WTC11 (cell line): ENCODE data around the gene MTHFS. TPM values are rescaled to one million over a fixed set of nuclear protein-coding genes. Genes with fewer than 3 reads are reported as not detected.

ENCODE experiments used
- ATAC-seq: fragments of 200-7000 bp; cut with Tn5 transposase; 2 replicates; pipeline ENCODE4 v1.10.0; 2021; ENCODE audit warnings: mild to moderate bottlenecking, moderate library complexity
- CTCF ChIA-PET: fragments of 300-600 bp; sonication (Branson Sonifier 250); formaldehyde crosslinking; loops from one replicate; lab custom pipeline; 2021; ENCODE audit warnings: antibody characterized with exemption; lab: Charles Lee
- POLR2A ChIA-PET: fragments of 350-600 bp; sonication (Branson Sonifier 250); formaldehyde crosslinking; loops from one replicate; lab custom pipeline; 2021; ENCODE audit warnings: antibody characterized with exemption; lab: Charles Lee
- DNase-seq: peaks from one replicate; pipeline ENCODE4 v3.0.0; 2021; ENCODE audit warnings: low spot score
- H3K27ac Mint-ChIP-seq: 2 replicates; pipeline ENCODE4 v1.8.0; 2021; ENCODE audit warnings: mixed read lengths
- H3K27me3 Mint-ChIP-seq: 2 replicates; pipeline ENCODE4 v1.8.0; 2021; ENCODE audit warnings: low read depth, mild to moderate bottlenecking, moderate library complexity, mixed read lengths
- H3K36me3 Mint-ChIP-seq: 2 replicates; pipeline ENCODE4 v1.8.0; 2021; ENCODE audit warnings: mixed read lengths
- H3K4me1 Mint-ChIP-seq: 2 replicates; pipeline ENCODE4 v1.8.0; 2022; ENCODE audit warnings: mixed read lengths
- H3K4me3 Mint-ChIP-seq: 2 replicates; pipeline ENCODE4 v1.8.0; 2021; ENCODE audit warnings: mild to moderate bottlenecking, moderate library complexity, mixed read lengths
- H3K9me3 Mint-ChIP-seq: 2 replicates; pipeline ENCODE4 v1.8.0; 2021; ENCODE audit warnings: mixed read lengths
- E2F4 ChIP-seq: sonication (generic); formaldehyde crosslinking; IDR thresholded peaks from 2 replicates; pipeline ENCODE4 v1.8.1; 2022; ENCODE audit warnings: low read depth, mild to moderate bottlenecking, moderate library complexity, missing genetic modification reagents, borderline replicate concordance
- ETV6 ChIP-seq: sonication (generic); formaldehyde crosslinking; IDR thresholded peaks from 2 replicates; pipeline ENCODE4 v1.8.1; 2022; ENCODE audit warnings: mild to moderate bottlenecking, missing genetic modification reagents
- GTF2I ChIP-seq: fragments of 250-450 bp; sonication (Bioruptor Pico); conservative IDR thresholded peaks from 2 replicates; pipeline ENCODE4 v1.4.0; 2021; ENCODE audit warnings: mild to moderate bottlenecking
- KAT7 ChIP-seq: sonication (generic); formaldehyde crosslinking; IDR thresholded peaks from 2 replicates; pipeline ENCODE4 v1.8.1; 2023; ENCODE audit warnings: missing genetic modification reagents, mild to moderate bottlenecking, borderline replicate concordance
- RORB ChIP-seq: fragments of 250-450 bp; sonication (Bioruptor Pico); IDR thresholded peaks from 2 replicates; pipeline ENCODE4 v1.9.0; 2021; ENCODE audit warnings: mild to moderate bottlenecking
- SMAD4 ChIP-seq: sonication (generic); formaldehyde crosslinking; IDR thresholded peaks from 2 replicates; pipeline ENCODE4 v1.8.0; 2022; ENCODE audit warnings: mild to moderate bottlenecking, missing genetic modification reagents
- SP1 ChIP-seq: sonication (generic); formaldehyde crosslinking; conservative IDR thresholded peaks from 2 replicates; pipeline ENCODE4 v1.8.1; 2022; ENCODE audit warnings: missing genetic modification reagents
- TCF7 ChIP-seq: sonication (generic); formaldehyde crosslinking; IDR thresholded peaks from 2 replicates; pipeline ENCODE4 v1.8.0; 2022; ENCODE audit warnings: mild to moderate bottlenecking, low read depth, missing genetic modification reagents, moderate library complexity
- ZNF138 ChIP-seq: sonication (generic); formaldehyde crosslinking; conservative IDR thresholded peaks from 2 replicates; pipeline ENCODE4 v1.8.1; 2022; ENCODE audit warnings: mild to moderate bottlenecking, moderate library complexity, missing genetic modification reagents
- ZNF232 ChIP-seq: sonication (generic); formaldehyde crosslinking; IDR thresholded peaks from 2 replicates; pipeline ENCODE4 v1.8.0; 2022; ENCODE audit warnings: mild to moderate bottlenecking, missing genetic modification reagents
- ZNF317 ChIP-seq: sonication (generic); formaldehyde crosslinking; IDR thresholded peaks from 2 replicates; pipeline ENCODE4 v1.8.1; 2023; ENCODE audit warnings: low read depth, mild to moderate bottlenecking, moderate library complexity, missing genetic modification reagents, borderline replicate concordance
- ZNF425 ChIP-seq: fragments of 250-450 bp; sonication (Bioruptor Pico); conservative IDR thresholded peaks from 2 replicates; pipeline ENCODE4 v1.9.0; 2021; ENCODE audit warnings: mild to moderate bottlenecking
- total RNA-seq: library from RNA; stranded (reverse); gene quantifications from 3 replicates; pipeline ENCODE4 v1.2.3, GENCODE V29; 2021
- TF ChIP-seq, protein P1 (sequence below): fragments of 250-450 bp; sonication (Bioruptor Pico); IDR thresholded peaks from 2 replicates; pipeline ENCODE4 v1.9.0; 2021; ENCODE audit warnings: mild to moderate bottlenecking
- TF ChIP-seq, protein P2 (sequence below): sonication (generic); formaldehyde crosslinking; IDR thresholded peaks from 2 replicates; pipeline ENCODE4 v1.8.0; 2023; ENCODE audit warnings: mild to moderate bottlenecking, missing genetic modification reagents
- TF ChIP-seq, protein P3 (sequence below): sonication (generic); formaldehyde crosslinking; IDR thresholded peaks from 2 replicates; pipeline ENCODE4 v1.8.1; 2022; ENCODE audit warnings: mild to moderate bottlenecking, moderate library complexity, missing genetic modification reagents

MTHFS gene
- total RNA-seq, 1 experiment from 2014 or later, result 24.8 TPM

GRCh38 chr15:79919749-79920511, 23.1 kb upstream of the MTHFS start:
- peaks cover 31% of the 10 kb centered on the region for H3K4me1 Mint-ChIP-seq
- DNase-seq (no peak), ATAC-seq (no peak)
- ChIA-PET CTCF (no interaction called here), POLR2A (no interaction called here)
- peak overlapping the region; percentile 93; the same call in 1 of the 2 replicates for H3K27ac Mint-ChIP-seq
- no peaks in the 10 kb centered on the region; the same call in 1 of the 2 replicates for H3K27me3 Mint-ChIP-seq
- TF ChIP-seq, protein P1, sequence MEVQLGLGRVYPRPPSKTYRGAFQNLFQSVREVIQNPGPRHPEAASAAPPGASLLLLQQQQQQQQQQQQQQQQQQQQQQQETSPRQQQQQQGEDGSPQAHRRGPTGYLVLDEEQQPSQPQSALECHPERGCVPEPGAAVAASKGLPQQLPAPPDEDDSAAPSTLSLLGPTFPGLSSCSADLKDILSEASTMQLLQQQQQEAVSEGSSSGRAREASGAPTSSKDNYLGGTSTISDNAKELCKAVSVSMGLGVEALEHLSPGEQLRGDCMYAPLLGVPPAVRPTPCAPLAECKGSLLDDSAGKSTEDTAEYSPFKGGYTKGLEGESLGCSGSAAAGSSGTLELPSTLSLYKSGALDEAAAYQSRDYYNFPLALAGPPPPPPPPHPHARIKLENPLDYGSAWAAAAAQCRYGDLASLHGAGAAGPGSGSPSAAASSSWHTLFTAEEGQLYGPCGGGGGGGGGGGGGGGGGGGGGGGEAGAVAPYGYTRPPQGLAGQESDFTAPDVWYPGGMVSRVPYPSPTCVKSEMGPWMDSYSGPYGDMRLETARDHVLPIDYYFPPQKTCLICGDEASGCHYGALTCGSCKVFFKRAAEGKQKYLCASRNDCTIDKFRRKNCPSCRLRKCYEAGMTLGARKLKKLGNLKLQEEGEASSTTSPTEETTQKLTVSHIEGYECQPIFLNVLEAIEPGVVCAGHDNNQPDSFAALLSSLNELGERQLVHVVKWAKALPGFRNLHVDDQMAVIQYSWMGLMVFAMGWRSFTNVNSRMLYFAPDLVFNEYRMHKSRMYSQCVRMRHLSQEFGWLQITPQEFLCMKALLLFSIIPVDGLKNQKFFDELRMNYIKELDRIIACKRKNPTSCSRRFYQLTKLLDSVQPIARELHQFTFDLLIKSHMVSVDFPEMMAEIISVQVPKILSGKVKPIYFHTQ (CRISPR knock-in tag), result no peak
- TF ChIP-seq E2F4 (CRISPR knock-in tag) (no peak), RORB (CRISPR knock-in tag) (no peak), SP1 (no peak), SMAD4 (CRISPR knock-in tag) (no peak), ZNF425 (CRISPR knock-in tag) (no peak), ZNF138 (CRISPR knock-in tag) (no peak), GTF2I (CRISPR knock-in tag) (no peak), ZNF317 (CRISPR knock-in tag) (no peak), ZNF232 (CRISPR knock-in tag) (no peak), TCF7 (no peak), KAT7 (CRISPR knock-in tag) (no peak), ETV6 (CRISPR knock-in tag) (no peak)
- TF ChIP-seq, protein P2, sequence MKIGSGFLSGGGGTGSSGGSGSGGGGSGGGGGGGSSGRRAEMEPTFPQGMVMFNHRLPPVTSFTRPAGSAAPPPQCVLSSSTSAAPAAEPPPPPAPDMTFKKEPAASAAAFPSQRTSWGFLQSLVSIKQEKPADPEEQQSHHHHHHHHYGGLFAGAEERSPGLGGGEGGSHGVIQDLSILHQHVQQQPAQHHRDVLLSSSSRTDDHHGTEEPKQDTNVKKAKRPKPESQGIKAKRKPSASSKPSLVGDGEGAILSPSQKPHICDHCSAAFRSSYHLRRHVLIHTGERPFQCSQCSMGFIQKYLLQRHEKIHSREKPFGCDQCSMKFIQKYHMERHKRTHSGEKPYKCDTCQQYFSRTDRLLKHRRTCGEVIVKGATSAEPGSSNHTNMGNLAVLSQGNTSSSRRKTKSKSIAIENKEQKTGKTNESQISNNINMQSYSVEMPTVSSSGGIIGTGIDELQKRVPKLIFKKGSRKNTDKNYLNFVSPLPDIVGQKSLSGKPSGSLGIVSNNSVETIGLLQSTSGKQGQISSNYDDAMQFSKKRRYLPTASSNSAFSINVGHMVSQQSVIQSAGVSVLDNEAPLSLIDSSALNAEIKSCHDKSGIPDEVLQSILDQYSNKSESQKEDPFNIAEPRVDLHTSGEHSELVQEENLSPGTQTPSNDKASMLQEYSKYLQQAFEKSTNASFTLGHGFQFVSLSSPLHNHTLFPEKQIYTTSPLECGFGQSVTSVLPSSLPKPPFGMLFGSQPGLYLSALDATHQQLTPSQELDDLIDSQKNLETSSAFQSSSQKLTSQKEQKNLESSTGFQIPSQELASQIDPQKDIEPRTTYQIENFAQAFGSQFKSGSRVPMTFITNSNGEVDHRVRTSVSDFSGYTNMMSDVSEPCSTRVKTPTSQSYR (CRISPR knock-in tag), result no peak
- TF ChIP-seq, protein P3, sequence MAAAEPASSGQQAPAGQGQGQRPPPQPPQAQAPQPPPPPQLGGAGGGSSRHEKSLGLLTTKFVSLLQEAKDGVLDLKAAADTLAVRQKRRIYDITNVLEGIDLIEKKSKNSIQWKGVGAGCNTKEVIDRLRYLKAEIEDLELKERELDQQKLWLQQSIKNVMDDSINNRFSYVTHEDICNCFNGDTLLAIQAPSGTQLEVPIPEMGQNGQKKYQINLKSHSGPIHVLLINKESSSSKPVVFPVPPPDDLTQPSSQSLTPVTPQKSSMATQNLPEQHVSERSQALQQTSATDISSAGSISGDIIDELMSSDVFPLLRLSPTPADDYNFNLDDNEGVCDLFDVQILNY (CRISPR knock-in tag), result no peak
- H3K9me3 Mint-ChIP-seq, result peaks cover 53% of the 10 kb centered on the region
- H3K4me3 Mint-ChIP-seq, result peak overlapping the region; percentile 53
- H3K36me3 Mint-ChIP-seq, result peaks cover 72% of the 10 kb centered on the region
